Urothelium cell line (cell line): ENCODE results near the gene ZNF800.

ENCODE experiments used
- DNase-seq: peaks from one replicate; pipeline ENCODE4 v3.0.0; 2011; ENCODE audit warnings: low spot score, mixed read lengths
- FAIRE-seq: peaks from 2 replicates; lab custom pipeline; 2011; peaks lifted over from hg19 to GRCh38; lab: Jason Lieb, UNC

The ZNF800 gene

GRCh38 chr7:127391591-127392181 is 822 bp downstream of the ZNF800 start:
- FAIRE-seq (no peak), DNase-seq (peak; percentile 8)

DNA sequence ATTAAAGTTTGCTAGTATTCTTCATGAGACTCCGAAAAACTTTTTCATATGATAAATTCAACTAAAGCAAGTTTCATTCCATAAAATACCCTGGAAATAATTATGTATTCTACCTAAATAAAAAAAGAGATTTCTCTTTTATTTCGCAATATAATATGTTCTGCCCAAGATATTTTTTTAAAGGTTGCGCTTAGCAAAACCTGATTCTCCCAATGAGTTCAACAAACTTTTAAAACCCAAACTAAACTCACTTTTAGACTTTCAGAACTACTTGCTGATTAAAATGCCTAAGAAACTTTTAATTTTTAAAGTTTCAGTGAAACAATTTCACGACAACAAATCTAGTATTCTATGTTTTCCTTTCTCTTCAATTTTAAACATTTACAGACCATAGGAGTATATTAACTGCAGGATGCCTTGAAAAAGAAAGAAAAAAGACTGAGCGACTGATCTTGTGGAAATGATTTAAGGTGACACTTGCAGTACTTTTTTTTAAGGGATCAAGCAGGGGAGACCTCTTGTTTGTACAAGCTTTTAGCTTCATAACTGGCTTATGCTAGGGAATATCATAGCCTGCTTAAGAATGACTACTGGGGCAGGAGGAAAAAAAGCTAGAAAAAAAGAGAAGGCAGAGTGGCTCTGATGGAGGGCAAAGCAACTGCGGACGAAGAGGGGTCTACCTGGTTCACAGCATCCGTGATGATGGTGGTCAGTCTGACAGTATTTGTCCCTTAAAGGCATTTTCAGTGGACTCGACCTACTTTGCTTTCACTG is 1.5 kb downstream of the ZNF800 start:
- FAIRE-seq (no peak), DNase-seq (no peak)

- no peak for FAIRE-seq
- DNase-seq = no peak
Observed at GRCh38 chr7:127390186-127390816, 2.2 kb downstream of the ZNF800 start.

- FAIRE-seq (no peak), DNase-seq (no peak)
Observed at GRCh38 chr7:127389321-127389720, 3.2 kb downstream of the ZNF800 start.

GRCh38 chr7:127387974-127388373 is 4.5 kb downstream of the ZNF800 start:
- no peak for DNase-seq
- no peak for FAIRE-seq

- DNase-seq (no peak), FAIRE-seq (no peak)
Observed at GRCh38 chr7:127383123-127383835, 9.2 kb downstream of the ZNF800 start.

- no peak for FAIRE-seq
- DNase-seq = no peak
Observed at GRCh38 chr7:127382301-127383085, 10.0 kb downstream of the ZNF800 start.

GRCh38 chr7:127380479-127380878 is 12.0 kb downstream of the ZNF800 start:
- DNase-seq = no peak
- FAIRE-seq = no peak

- no peak for FAIRE-seq
Observed at GRCh38 chr7:127379642-127380041, 12.9 kb downstream of the ZNF800 start.

DNA sequence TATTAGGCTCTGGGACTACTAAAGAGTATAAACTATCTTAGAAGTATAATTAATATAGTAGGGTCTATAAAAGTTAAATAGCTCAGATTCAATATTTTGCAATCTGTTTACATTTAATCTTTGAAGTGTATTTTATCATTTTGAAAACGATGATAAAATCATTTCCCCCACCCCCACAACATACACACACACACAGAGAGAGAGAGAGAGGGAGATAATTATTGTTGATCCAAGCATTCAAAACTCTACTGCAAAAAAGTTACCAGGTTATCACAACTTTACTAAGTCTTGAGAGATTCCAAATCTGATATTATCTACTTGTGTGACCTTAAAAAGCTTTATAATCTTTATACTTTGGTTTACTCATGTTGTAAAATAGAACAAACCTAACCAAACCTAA is 14.0 kb downstream of the ZNF800 start:
- DNase-seq (no peak), FAIRE-seq (no peak)

More at GRCh38 chr7:127379642-127380041, 12.9 kb downstream of the ZNF800 start:
- no peak for DNase-seq

- FAIRE-seq (no peak), DNase-seq (no peak)
Observed at GRCh38 chr7:127377425-127377824, 15.1 kb downstream of the ZNF800 start.

- DNase-seq = no peak
- FAIRE-seq = no peak
Observed at GRCh38 chr7:127375631-127376030, 16.9 kb downstream of the ZNF800 start.

DNA sequence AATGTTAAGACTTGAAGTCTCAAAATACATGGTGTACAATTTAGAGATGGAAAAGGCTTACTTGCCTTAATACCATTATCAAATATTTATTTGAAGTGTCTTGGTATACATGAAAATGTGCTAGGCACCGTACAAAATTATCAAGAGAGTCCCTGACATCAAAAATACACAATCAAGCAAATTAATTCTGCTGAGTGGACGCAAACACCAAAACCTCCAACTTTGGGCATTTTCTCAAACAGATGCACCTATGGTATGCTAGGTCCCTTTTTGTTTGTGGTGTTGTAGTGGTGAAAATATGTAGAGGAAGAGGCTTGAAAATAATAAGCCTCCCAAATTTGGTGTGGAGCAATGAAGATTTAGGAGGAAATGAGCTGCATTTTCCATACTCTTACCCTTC is 24.8 kb downstream of the ZNF800 start:
- DNase-seq (no peak), FAIRE-seq (no peak)

- FAIRE-seq (no peak), DNase-seq (no peak)
Observed at GRCh38 chr7:127366680-127367079, 25.8 kb downstream of the ZNF800 start.

GRCh38 chr7:127365957-127366315 is 26.6 kb downstream of the ZNF800 start:
- DNase-seq (no peak), FAIRE-seq (no peak)

DNA sequence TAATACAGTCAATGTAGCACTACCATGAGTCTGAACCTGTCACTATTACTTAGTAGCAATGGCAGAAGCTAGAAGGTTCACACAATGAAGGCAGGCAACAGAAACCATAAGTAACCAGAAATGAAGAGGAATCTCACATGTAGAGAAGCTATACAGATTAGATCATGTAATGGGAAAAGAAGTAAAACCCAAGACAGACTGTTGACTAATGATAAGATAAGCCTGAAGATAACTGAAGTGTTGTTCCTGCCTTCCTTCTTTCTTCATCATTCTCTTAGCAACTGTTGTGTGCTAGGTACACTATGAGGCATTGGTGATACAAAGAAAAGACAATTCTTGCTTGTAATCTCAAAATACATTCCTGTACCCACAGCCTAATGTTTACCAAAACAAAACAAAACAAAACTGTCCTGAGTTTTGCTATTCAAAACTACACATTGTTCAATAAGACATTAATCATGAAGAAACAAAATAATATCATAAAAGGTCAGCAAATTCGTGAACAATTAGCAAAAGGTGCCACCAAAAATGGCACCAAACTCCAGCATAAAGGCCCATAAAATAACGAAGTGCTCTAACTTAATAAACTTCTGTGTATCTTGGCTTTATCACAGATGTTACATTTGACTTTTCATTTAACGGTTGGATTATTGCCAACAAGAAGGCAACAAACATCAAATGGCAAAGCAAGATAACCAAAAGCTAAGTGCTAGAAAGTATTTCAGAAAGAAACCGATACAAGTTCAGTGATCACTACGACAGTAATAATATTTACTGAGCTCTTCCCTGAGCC is 27.1 kb downstream of the ZNF800 start:
- FAIRE-seq (no peak), DNase-seq (no peak)

GRCh38 chr7:127362364-127363027 is 30.0 kb downstream of the ZNF800 start:
- no peak for DNase-seq
- FAIRE-seq = no peak

DNA sequence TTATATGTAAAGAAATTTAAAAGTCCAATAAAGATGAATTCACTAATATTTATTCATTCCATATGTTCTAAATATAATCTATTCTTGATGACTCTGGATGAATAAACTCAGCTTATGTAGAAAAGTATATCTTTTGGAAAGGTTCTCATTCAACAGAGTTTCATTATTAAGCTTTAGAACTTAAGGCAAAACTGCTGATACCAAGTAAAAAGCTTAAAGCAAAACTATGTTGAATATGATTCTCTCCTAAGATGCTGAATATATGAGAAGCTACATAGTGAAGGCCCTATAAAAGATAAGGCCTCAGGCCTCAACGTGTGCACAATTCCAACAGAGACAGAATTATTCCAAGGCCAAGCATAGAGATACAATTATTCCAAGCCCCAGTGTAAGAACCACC is 30.8 kb downstream of the ZNF800 start:
- DNase-seq = no peak
- FAIRE-seq = no peak

- no peak for DNase-seq
- no peak for FAIRE-seq
Observed at GRCh38 chr7:127359011-127359410, 33.5 kb downstream of the ZNF800 start.
